Fibroblast of lung (primary cell): ENCODE results near the gene WEE1. TPM values are rescaled to one million over a fixed set of nuclear protein-coding genes. Genes with fewer than 3 reads are reported as not detected.

Experiments used
- DNase-seq, 2 donors: peaks; one replicate each; pipeline versions ENCODE4 v3.0.0 to v3.0.0-alpha.2; 2010; ENCODE audit warnings: low read depth in 2 of 2
- H2AFZ ChIP-seq: 2 replicates; pipeline ENCODE4 v1.5.1; 2012; ENCODE audit warnings: low read length, control low read depth, inconsistent platforms
- H3K27ac ChIP-seq: 2 replicates; pipeline ENCODE4 v1.5.1; 2011; ENCODE audit warnings: low read length, control low read depth; ENCODE audit not compliant: insufficient read depth
- H3K27me3 ChIP-seq: 2 replicates; pipeline ENCODE4 v1.5.1; 2011; ENCODE audit warnings: mild to moderate bottlenecking, low read length; ENCODE audit not compliant: control insufficient read depth, insufficient read depth
- H3K36me3 ChIP-seq: 2 replicates; pipeline ENCODE4 v1.5.1; 2011; ENCODE audit warnings: low read length; ENCODE audit not compliant: control insufficient read depth, insufficient read depth
- H3K4me1 ChIP-seq: 2 replicates; pipeline ENCODE4 v1.5.1; 2011; ENCODE audit warnings: low read length; ENCODE audit not compliant: control insufficient read depth, insufficient read depth; ENCODE audit errors: extremely low read depth
- H3K4me2 ChIP-seq: 2 replicates; pipeline ENCODE4 v1.5.1; 2011; ENCODE audit warnings: low read length, control low read depth; ENCODE audit not compliant: insufficient read depth; ENCODE audit errors: extremely low read depth
- H3K4me3 ChIP-seq, 4 experiments: fragments of 200-600 bp in 1 of 4; sonication (generic) in 1 of 4; replicated peaks in 1 of 4; 2 replicates each; pipeline ENCODE4 v1.5.1; 2011 to 2016; ENCODE audit warnings: low read length in 4 of 4, low read depth in 3 of 4, mild to moderate bottlenecking in 3 of 4, control low read depth in 2 of 4, inconsistent platforms in 1 of 4, mixed read lengths in 1 of 4; ENCODE audit not compliant: insufficient read depth in 1 of 4; ENCODE audit errors: control extremely low read depth in 1 of 4
- H3K79me2 ChIP-seq: 2 replicates; pipeline ENCODE4 v1.5.1; 2012; ENCODE audit warnings: mild to moderate bottlenecking, low read length, inconsistent platforms; ENCODE audit not compliant: control insufficient read depth, insufficient read depth
- H3K9ac ChIP-seq: 2 replicates; pipeline ENCODE4 v1.5.1; 2011; ENCODE audit warnings: mild to moderate bottlenecking, low read length, control low read depth; ENCODE audit not compliant: insufficient read depth
- H3K9me3 ChIP-seq: 2 replicates; pipeline ENCODE4 v1.5.1; 2012; ENCODE audit warnings: low read depth, low read length; ENCODE audit not compliant: control insufficient read depth, insufficient read depth
- H4K20me1 ChIP-seq: 2 replicates; pipeline ENCODE4 v1.5.1; 2011; ENCODE audit warnings: low read length; ENCODE audit not compliant: control insufficient read depth, insufficient read depth; ENCODE audit errors: extremely low read depth
- EZH2 ChIP-seq: IDR thresholded peaks from 2 replicates; pipeline ENCODE4 v1.5.1; 2012; ENCODE audit warnings: low read length, control low read depth, mild to moderate bottlenecking; ENCODE audit errors: missing control alignments
- polyA plus RNA-seq, 2 donors: library from polyadenylated mRNA; depleted of rRNA in 1 of 2; stranded (reverse) in 1 of 2; unstranded in 1 of 2; fragments of >200 nt; gene quantifications; 2 replicates each; pipeline ENCODE4 v1.2.1, GENCODE V29; 2011 to 2012; ENCODE audit warnings: missing spikeins in 1 of 2
- total RNA-seq: library from RNA; depleted of rRNA; stranded (reverse); fragments of >200 nt; gene quantifications from 2 replicates; pipeline ENCODE4 v1.2.1, GENCODE V29; 2014
- TF ChIP-seq, protein P1 (sequence below), 2 donors: IDR thresholded peaks in 1 of 2; conservative IDR thresholded peaks in 1 of 2; 1 replicate in 1 of 2; 2 replicates in 1 of 2; pipeline ENCODE4 v1.5.1; 2011 to 2012; ENCODE audit warnings: low read length in 2 of 2, control low read depth in 1 of 2, inconsistent platforms in 1 of 2, low read depth in 1 of 2, mild to moderate bottlenecking in 1 of 2

The WEE1 gene
- total and polyA plus RNA-seq, 2 donors (not counting 1 experiment from before 2014, with no cell fraction given): 55.2 to 77.5 TPM

DNA sequence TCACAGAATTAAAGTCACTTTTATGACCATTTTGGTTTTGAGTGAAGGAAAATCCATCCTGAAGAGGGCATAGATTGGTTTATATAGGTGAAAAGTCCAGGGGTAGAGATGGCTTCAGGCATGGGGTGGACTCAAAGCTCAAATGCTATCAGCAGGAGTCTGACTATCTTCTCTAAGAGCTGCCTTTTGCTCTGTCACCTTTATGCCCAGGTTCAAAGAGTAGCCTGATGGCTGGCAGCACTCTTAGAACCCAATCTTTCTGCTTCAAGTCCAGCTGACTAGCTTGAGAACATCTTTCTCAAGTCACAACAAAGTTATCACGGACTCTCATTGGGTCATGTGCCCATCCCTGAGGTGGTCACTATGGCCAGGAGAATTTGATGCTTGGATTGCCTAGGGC, 63.2 kb downstream of the WEE1 start:
- no peak overlapping the region for H2AFZ ChIP-seq
- H3K4me2 ChIP-seq: no peak overlapping the region
- H3K36me3 ChIP-seq: no peaks in the 10 kb centered on the region
- DNase-seq: no peak
- TF ChIP-seq EZH2: no peak
- TF ChIP-seq, protein P1, sequence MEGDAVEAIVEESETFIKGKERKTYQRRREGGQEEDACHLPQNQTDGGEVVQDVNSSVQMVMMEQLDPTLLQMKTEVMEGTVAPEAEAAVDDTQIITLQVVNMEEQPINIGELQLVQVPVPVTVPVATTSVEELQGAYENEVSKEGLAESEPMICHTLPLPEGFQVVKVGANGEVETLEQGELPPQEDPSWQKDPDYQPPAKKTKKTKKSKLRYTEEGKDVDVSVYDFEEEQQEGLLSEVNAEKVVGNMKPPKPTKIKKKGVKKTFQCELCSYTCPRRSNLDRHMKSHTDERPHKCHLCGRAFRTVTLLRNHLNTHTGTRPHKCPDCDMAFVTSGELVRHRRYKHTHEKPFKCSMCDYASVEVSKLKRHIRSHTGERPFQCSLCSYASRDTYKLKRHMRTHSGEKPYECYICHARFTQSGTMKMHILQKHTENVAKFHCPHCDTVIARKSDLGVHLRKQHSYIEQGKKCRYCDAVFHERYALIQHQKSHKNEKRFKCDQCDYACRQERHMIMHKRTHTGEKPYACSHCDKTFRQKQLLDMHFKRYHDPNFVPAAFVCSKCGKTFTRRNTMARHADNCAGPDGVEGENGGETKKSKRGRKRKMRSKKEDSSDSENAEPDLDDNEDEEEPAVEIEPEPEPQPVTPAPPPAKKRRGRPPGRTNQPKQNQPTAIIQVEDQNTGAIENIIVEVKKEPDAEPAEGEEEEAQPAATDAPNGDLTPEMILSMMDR (conservative IDR thresholded peaks at IDR 0.05 in 1 of 2, IDR thresholded peaks at IDR 0.05 in 1 of 2; ENCODE audit: low read depth in 1 of 2, low read length in 2 of 2): no peak
- no peaks in the 10 kb centered on the region for H4K20me1 ChIP-seq
- no peaks in the 10 kb centered on the region for H3K4me1 ChIP-seq
- H3K9me3 ChIP-seq: no peaks in the 10 kb centered on the region
- H3K27me3 ChIP-seq: no peaks in the 10 kb centered on the region
- H3K79me2 ChIP-seq: no peaks in the 10 kb centered on the region
- no peak overlapping the region for H3K27ac ChIP-seq
- H3K4me3 ChIP-seq: no peak overlapping the region
- H3K9ac ChIP-seq: no peak overlapping the region

DNA sequence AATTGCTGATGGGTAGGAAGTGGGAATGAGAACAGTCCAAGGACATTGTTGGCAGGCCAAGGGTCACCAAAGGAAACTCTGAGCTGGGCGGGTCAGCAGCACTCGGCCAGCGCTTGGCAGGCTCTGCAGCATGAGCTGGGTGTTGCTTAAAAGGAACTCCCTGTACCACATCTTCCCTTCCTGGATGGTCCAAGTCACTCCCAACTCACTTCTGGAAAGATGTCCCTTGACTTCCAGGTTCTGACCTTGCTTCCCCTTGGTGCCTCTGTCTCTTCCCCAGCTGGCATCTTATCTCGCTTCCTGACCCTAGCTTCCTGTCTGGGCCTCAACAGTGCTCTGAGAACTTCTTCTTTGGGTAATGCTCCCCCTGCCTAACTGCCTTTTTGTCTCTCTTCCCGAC, 65.6 kb downstream of the WEE1 start:
- Histone ChIP-seq H3K27ac (no peak overlapping the region), H3K4me3 (no peak overlapping the region), H3K27me3 (no peaks in the 10 kb centered on the region), H3K79me2 (no peaks in the 10 kb centered on the region), H3K9ac (no peak overlapping the region), H3K4me2 (no peak overlapping the region), H3K9me3 (no peaks in the 10 kb centered on the region), H4K20me1 (no peaks in the 10 kb centered on the region), H3K4me1 (no peaks in the 10 kb centered on the region), H2AFZ (no peak overlapping the region), H3K36me3 (no peaks in the 10 kb centered on the region)
- no peak for DNase-seq
- no peak for TF ChIP-seq EZH2
- TF ChIP-seq, protein P1 (conservative IDR thresholded peaks at IDR 0.05 in 1 of 2, IDR thresholded peaks at IDR 0.05 in 1 of 2; ENCODE audit: low read depth in 1 of 2, low read length in 2 of 2): no peak

Other genes starting within 250 kb of the WEE1 start
- gene IPO7, start 189.0 kb upstream of the WEE1 start, total RNA-seq: 128 and 174 TPM in 2 replicates
- gene IPO7, start 189.0 kb upstream of the WEE1 start, polyA plus RNA-seq: 70.0 and 75.7 TPM in 2 replicates
- 36.2 and 37.5 TPM in 2 replicates for gene ZNF143, start 112.7 kb upstream of the WEE1 start, total RNA-seq
- gene ZNF143, start 112.7 kb upstream of the WEE1 start, polyA plus RNA-seq: 22.6 and 22.8 TPM in 2 replicates
- gene SWAP70, start 90.4 kb downstream of the WEE1 start, total RNA-seq: 28.2 and 45.1 TPM in 2 replicates
- 45.4 and 74.4 TPM in 2 replicates for gene SWAP70, start 90.4 kb downstream of the WEE1 start, polyA plus RNA-seq